ENCODE measurements around the gene MC3R. TPM values are rescaled to one million over a fixed set of nuclear protein-coding genes. Genes with fewer than 3 reads are reported as not detected.

MC3R gene
- total RNA-seq, result not detected
- long read RNA-seq, result 0 reads

- H3K9me3 ChIP-seq, result no peaks in the 10 kb centered on the region
- no peaks in the 10 kb centered on the region for H3K4me1 ChIP-seq
- peak; percentile 66 for TF ChIP-seq CTCF (IDR thresholded peaks at IDR 0.05)
- no peak within 1 kb of the TSS for H3K4me3 ChIP-seq
- ATAC-seq (peak; percentile 76 to 77), DNase-seq (peak; percentile 52)
- H3K27me3 ChIP-seq (ENCODE audit: low read depth), result peaks cover 53% of the 10 kb centered on the region
- intact Hi-C loops (cut with DNase I), result no loop called here
- no peaks in the 10 kb centered on the region for H3K36me3 ChIP-seq
- H3K27ac ChIP-seq, result no peak within 1 kb of the TSS
Observed at GRCh38 chr20:56247954-56248782, at the start of gene MC3R. Gene MC3R (plus strand): TSS chr20:56248732. CDS start chr20:56248844, 112 bp downstream.

DNA sequence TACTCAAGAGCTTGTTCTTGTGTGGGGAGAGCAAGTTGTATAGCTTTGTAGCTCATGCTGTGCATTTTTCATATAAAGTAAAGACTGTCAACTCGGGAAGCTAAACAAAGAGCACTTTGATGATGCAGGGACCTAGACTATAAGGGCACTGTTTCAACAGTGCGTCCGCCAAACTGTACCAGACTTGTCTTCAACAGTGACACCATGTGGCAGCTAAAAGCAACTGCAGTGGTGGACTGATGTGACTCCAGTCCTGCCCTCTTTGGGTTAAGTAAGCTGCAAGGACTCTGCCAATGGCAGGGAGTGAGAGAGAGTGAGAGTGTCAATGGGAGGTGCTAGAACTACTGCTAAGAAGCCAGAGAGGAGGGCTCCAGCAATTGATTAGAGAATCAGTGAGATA, 48.1 kb upstream of the MC3R start:
- ATAC-seq (no peak), DNase-seq (no peak)
- H3K27ac ChIP-seq, result no peak overlapping the region
- H3K4me1 ChIP-seq, result no peaks in the 10 kb centered on the region
- TF ChIP-seq CTCF (IDR thresholded peaks at IDR 0.05), result no peak
- peaks cover 3% of the 10 kb centered on the region for H3K27me3 ChIP-seq (ENCODE audit: low read depth)
- no peak overlapping the region for H3K4me3 ChIP-seq
- H3K36me3 ChIP-seq, result no peaks in the 10 kb centered on the region
- intact Hi-C loops (cut with DNase I), result no loop called here
- H3K9me3 ChIP-seq, result peaks cover 15% of the 10 kb centered on the region

GRCh38 chr20:56202493-56203077, 45.9 kb upstream of the MC3R start:
- Histone ChIP-seq H3K27ac (no peak overlapping the region), H3K36me3 (no peaks in the 10 kb centered on the region), H3K9me3 (peaks cover 15% of the 10 kb centered on the region), H3K4me1 (no peaks in the 10 kb centered on the region), H3K27me3 (ENCODE audit: low read depth) (peaks cover 3% of the 10 kb centered on the region), H3K4me3 (no peak overlapping the region)
- no peak for DNase-seq
- ATAC-seq, result no peak
- peak; percentile 30 for TF ChIP-seq CTCF (IDR thresholded peaks at IDR 0.05)
- intact Hi-C loops (cut with DNase I), result no loop called here

GRCh38 chr20:56204206-56204605, 44.3 kb upstream of the MC3R start:
- peaks cover 3% of the 10 kb centered on the region for H3K27me3 ChIP-seq (ENCODE audit: low read depth)
- no peak for TF ChIP-seq CTCF (IDR thresholded peaks at IDR 0.05)
- H3K4me3 ChIP-seq, result no peak overlapping the region
- peaks cover 14% of the 10 kb centered on the region for H3K9me3 ChIP-seq
- intact Hi-C loops (cut with DNase I), result no loop called here
- DNase-seq (no peak), ATAC-seq (no peak)
- H3K36me3 ChIP-seq, result no peaks in the 10 kb centered on the region
- no peak overlapping the region for H3K27ac ChIP-seq
- no peaks in the 10 kb centered on the region for H3K4me1 ChIP-seq

DNA sequence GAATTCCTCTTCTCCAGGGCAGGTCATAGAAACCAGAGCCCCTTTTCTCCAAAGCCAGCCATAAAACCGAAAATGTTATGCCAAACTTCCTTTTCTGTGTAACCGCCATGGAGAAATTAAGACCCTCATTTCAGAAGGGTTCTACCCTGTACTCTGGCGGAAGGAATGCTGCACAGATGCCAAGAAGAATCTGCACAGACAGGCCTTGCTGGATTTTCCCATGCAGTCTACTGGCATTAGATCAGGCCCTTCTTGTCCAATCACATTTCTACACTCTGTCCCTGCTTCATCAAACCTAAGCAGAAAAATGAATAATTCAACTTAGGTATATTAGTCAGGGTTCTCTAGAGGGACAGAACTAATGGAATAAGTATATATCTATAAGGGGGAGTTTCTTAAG, 43.2 kb upstream of the MC3R start:
- Histone ChIP-seq H3K4me3 (no peak overlapping the region), H3K27ac (no peak overlapping the region), H3K36me3 (no peaks in the 10 kb centered on the region), H3K9me3 (peaks cover 4% of the 10 kb centered on the region), H3K27me3 (ENCODE audit: low read depth) (peaks cover 3% of the 10 kb centered on the region), H3K4me1 (no peaks in the 10 kb centered on the region)
- DNase-seq, result no peak
- intact Hi-C loops (cut with DNase I), result no loop called here
- TF ChIP-seq CTCF (IDR thresholded peaks at IDR 0.05), result no peak
- no peak for ATAC-seq
